Stimulated activated CD8-positive, alpha-beta memory T cell treated with anti-CD3 and anti-CD28 coated beads, Interleukin-2, amount 100 ng/mL, for 48 hours (primary cell): ENCODE results near the gene COL23A1.
"Not testable (repeated sequence)": the region's sequence is repeated elsewhere in the genome, so short reads cannot be mapped to it uniquely, and the experiment has no call there.

Source experiments
- DNase-seq, 2 donors: peaks; one replicate each; pipeline ENCODE4 v3.0.0-alpha.2; 2020; ENCODE audit warnings: low read depth in 2 of 2

Gene COL23A1

GRCh38 chr5:178378527-178379484 is 211.4 kb downstream of the COL23A1 start:
- DNase-seq: no peak

DNA sequence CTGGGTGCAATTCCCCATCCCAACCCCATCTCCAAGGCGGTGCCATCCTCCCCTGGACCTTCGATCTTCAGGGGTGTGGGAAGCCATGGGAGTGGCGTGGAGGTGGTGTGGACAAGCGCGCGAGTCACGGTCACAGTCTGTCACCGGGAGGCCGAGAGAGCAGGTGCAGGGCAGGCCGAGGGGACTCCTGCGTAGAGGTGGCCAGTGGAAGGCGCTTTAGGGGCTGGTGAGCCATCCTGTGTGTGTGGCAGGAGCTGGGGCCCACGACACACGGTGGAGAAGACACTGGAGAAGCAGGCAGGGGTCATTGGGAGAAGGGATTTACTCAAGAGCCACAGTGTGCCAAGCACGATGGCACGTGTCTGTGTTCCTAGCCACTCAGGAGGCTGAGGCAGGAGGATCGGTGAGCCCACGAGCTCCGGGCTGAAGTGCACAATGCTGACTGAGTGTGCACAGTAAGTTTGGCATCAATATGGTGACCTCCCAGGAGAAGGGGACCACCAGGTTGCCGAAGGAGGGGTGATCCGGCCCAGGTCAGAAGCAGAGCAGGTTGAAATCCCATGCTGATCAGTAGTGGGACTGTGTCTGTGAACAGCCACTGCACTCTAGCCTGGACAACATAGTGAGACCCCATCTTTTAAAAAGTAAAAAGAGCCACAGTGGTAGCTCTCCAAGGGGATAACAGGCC is 212.5 kb downstream of the COL23A1 start:
- no peak for DNase-seq

GRCh38 chr5:178376921-178377582 is 213.1 kb downstream of the COL23A1 start:
- no peak for DNase-seq

- no peak for DNase-seq
Observed at GRCh38 chr5:178375348-178375747, 214.8 kb downstream of the COL23A1 start.

DNA sequence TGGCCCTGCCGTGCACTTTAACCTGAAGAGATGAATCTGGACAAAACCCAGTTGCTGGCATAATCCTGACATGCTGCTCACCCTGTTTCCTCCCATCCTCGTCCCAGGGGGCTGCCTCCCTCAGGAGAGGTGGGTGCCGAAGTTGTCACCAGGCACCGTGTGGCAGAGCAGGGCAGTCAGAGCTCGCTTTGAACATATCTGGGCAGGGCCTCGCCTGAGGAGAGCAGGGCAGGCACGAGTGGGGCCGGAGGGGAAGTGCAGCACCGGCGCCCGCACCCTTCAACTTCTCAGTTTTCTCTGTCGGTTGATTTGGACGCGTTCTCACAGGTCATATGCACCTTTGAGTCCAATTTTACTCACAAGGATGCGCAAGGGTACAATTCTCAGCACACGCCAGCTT is 216.5 kb downstream of the COL23A1 start:
- no peak for DNase-seq

DNA sequence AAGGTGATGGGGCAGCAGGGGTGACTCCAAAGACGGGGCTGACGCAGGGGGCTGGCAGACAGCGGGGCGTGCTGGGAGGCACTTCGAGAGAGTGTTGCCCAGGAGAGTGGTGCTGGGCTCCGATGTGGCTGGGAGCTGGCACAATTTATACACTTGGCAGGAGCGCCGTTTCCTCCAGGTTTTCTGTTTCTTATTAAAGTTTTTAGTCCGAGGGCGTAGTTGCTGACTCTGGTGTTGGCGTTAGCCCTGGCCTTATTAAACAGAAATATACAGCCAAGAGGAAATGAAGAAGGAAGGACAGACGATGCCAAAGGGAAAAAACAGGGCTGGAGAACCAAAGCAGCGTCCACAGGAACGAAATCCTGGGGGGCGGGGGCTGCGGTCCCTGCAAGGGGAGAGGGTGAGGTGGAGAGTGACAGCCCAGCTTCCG is 218.0 kb downstream of the COL23A1 start:
- no peak for DNase-seq

DNA sequence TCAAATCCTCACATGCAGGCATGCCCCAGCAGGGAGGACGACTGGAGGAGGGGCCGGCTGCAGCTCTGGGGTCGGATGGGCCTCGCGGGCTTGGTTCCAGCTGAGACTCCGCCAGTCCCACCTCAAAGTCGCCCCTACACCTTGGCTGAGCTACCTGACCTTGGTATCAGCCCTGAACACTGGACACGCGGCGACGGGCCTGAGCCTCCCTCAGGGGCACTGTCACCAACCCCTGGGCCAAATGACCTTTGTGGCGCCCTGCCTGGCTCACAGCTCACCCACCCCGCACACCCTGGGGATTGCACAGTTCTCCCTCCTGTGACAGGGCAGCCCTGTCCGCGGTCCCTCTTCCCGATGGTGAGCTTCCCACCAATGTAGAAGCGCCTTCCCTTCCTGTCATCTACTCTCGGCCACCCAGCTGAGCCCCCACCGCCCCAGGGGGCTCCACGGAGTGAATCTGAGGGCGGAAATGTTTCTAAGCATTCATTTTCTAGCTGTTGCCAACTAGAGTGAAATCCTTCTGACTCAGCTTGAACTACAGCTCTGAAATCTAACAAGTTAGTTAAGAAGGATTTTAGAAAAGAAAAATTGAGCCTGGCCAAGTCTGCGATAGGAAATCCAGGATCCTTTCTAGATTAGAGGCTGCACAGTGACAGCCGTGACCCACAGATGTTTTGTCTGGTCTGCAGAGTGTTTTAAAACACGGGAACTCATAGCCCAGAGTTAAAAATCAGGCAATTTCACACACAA is 218.7 kb downstream of the COL23A1 start:
- no peak for DNase-seq

GRCh38 chr5:178370102-178370501 is 220.1 kb downstream of the COL23A1 start:
- DNase-seq: no peak

DNA sequence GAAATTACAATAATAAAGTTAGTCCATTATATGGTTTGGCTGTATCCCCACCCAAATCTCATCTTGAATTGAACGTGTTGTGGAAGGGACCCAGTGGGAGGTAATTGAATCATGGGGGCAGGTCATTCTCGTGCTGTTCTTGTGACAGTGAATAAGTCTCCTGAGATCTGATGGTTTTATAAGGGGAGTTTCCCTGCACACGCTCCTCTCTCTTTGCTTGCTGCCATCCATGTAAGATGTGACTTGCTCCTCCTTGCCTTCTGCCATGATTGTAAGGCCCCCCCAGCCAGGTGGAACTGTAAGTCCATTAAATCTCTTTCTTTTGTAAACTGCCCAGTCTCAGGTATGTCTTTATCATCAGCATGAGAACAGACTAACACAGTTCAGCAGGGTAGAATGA is 220.7 kb downstream of the COL23A1 start:
- DNase-seq: not testable (repeated sequence)

GRCh38 chr5:178368716-178369300 is 221.4 kb downstream of the COL23A1 start:
- DNase-seq: no peak

DNA sequence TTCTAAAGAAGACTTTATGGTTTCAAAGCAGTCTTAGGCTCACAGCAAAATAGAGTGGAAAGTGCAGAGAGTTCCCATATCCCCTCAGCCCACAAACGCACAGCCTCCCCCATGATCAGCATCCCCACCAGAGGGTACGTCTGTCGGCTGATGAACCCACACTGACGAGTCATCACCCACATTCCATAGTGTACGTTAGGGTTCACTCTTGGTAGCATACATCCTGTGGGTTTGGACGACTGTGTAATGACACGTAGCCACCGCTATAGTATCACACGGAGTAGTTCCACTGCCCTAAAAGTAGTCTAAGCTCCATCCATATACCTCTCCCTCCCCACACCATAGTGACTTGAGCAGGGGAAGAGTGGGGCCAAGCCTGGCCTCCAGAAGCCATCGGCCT is 221.9 kb downstream of the COL23A1 start:
- no peak for DNase-seq

DNA sequence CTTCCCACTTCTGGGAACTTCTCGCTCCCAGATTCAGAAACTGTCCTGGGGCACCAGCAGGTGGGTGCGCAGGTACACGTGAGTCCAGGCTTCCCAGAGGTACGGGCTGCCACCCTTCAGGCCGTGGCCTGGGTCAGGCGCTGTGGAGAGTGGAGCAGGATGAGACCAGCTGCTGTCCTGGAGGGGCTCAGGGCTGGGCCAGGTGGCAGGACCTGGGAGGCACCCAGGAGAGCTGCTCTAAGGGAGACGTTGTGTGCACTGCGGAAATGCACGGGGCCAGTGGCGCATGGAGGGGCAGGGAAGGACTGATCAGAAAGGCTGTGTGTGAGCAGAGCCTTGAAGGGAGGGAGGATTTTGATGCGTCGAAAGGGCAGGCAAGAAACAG is 222.5 kb downstream of the COL23A1 start:
- DNase-seq: no peak

DNA sequence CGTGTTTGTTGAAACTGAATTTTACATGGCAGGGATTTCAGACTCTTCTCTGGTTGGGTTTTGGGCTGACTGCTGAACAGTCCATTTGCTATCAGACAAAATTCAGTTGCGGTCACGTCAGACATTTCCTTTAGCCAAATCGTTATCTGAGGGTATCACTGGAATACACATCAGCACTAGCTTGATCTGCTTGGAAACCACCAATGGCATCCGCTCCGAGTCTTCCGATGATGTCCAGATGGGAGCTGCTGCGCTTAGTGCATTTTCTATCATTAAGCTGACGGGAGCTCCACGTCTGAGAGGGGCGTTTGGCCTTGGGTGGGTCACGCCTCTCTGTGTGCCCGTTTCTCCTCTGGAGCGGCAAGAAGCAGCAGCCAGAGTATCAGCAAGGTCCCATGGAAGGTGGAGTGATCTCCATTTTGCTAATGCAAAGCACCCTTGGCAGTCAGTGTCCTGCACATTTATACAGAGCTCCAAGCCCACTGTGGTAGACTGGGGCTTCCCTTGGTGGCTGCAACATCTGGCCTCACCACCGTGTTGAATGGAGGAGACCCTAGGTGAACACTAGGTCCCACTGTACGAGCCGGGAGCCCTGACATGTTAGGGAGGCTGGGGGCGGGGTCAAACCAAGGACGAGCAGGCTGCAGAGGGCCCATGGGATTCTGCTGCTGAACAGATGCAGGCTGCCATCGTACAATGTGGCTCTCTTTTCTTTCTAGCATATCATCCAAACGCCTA is 223.0 kb downstream of the COL23A1 start:
- no peak for DNase-seq

GRCh38 chr5:178365501-178366440 is 224.4 kb downstream of the COL23A1 start:
- no peak for DNase-seq

DNA sequence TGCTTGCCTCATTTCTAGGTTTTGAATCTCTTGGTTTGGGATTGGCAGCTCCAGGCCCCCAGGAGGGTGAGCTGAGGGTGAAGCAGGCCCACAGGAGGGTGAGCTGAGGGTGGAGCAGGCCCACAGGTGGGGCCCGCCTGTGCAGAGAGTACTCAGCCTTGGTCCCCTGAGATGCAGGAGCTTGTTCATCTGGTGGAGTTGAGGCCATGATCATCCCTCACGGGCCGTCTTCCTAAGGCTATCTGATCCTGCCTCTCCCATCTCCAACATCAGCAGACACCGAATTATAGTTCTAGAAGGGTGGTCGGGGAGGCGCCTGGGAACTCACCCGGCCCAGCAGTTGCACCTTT is 225.9 kb downstream of the COL23A1 start:
- no peak for DNase-seq

- no peak for DNase-seq
Observed at GRCh38 chr5:178363501-178364325, 226.5 kb downstream of the COL23A1 start.

DNA sequence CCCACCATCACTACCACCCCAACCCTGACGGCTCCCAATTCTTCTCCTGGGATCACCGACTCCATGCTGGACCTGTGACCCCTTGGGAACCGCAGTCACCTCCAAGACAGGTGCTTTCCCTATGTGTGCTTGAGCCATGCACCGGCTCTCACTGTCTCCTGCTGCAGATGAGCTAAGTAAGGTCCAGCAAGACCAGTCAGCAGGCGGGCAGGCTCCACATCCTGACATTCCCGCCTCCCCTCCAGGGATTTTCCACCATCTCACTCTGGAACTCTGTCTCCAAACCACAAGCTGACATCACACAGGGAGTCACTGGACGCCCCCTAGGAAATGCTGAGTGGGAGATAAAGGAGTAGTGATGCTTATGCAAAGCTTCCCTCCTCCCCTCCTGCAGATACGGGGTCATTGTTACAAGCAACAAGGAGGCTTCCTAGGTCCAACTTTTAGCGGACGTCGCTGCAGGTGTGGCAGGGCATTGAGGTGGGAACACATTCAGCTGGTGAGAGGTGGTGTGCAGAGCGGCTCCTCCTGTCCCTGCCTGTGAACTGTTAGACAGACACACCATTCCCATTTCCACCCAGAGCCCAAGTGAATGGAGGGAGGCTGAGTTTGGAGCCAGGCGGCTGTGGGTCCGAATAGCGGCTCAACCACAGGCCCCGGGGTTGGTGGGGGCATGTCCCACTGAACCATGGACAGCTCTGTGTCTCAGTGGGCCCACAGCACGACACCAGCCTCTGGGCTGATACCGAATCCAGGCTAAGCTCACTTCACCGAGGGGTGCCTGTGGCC is 228.3 kb downstream of the COL23A1 start:
- DNase-seq: no peak

DNA sequence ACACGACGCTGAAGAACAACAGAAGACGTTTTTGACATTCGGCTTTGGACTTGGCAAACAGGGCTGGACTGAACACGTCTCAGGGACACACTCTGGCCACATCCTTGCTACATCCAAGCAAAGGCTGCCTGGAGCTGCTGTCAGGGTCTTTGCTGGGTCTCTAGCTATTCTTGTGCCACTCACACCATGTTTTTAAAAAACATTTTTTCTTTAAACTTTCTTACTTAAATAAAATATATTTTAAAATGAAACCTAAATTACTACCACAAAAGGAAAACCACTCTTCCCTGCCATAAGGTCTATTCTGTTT is 229.3 kb downstream of the COL23A1 start:
- DNase-seq: no peak
